BE2C (cell line): ENCODE results near the gene AKAP13.

ENCODE experiments used
- DNase-seq: peaks from one replicate; pipeline ENCODE4 v3.0.0-alpha.2; 2020
- H3K27me3 ChIP-seq: fragments of 250-450 bp; sonication (Bioruptor Pico); 2 replicates; pipeline ENCODE4 v1.5.1; 2020; ENCODE audit warnings: mild to moderate bottlenecking
- H3K36me3 ChIP-seq: fragments of 250-450 bp; sonication (Bioruptor Pico); 2 replicates; pipeline ENCODE4 v1.5.1; 2020; ENCODE audit warnings: mild to moderate bottlenecking
- H3K4me1 ChIP-seq: fragments of 250-450 bp; sonication (Bioruptor Pico); 2 replicates; pipeline ENCODE4 v1.5.1; 2020
- H3K4me3 ChIP-seq: 2 replicates; pipeline ENCODE4 v1.5.1; 2011; ENCODE audit warnings: low read depth, low read length
- H3K9me3 ChIP-seq: fragments of 250-450 bp; sonication (Bioruptor Pico); 2 replicates; pipeline ENCODE4 v1.5.1; 2020
- CTCF ChIP-seq: IDR thresholded peaks from 2 replicates; pipeline ENCODE4 v1.5.1; 2012; ENCODE audit warnings: mild to moderate bottlenecking, low read depth, low read length

AKAP13 gene

GRCh38 chr15:85588677-85589076, 208.3 kb downstream of the AKAP13 start:
- no peaks in the 10 kb centered on the region for H3K27me3 ChIP-seq
- no peak for TF ChIP-seq CTCF
- H3K4me3 ChIP-seq: no peak overlapping the region
- H3K36me3 ChIP-seq: no peaks in the 10 kb centered on the region; the same call in 1 of the 2 replicates
- DNase-seq: no peak
- H3K4me1 ChIP-seq: peaks cover 4% of the 10 kb centered on the region; the same call in 1 of the 2 replicates
- no peaks in the 10 kb centered on the region for H3K9me3 ChIP-seq

GRCh38 chr15:85589851-85590250, 209.4 kb downstream of the AKAP13 start:
- H3K9me3 ChIP-seq: no peaks in the 10 kb centered on the region
- DNase-seq: no peak
- H3K27me3 ChIP-seq: no peaks in the 10 kb centered on the region
- no peaks in the 10 kb centered on the region for H3K4me1 ChIP-seq
- TF ChIP-seq CTCF: no peak
- H3K4me3 ChIP-seq: no peak overlapping the region
- no peaks in the 10 kb centered on the region; the same call in 1 of the 2 replicates for H3K36me3 ChIP-seq

GRCh38 chr15:85591622-85592021, 211.2 kb downstream of the AKAP13 start:
- H3K4me1 ChIP-seq: no peaks in the 10 kb centered on the region

GRCh38 chr15:85592148-85592547, 211.7 kb downstream of the AKAP13 start:
- H3K9me3 ChIP-seq: no peaks in the 10 kb centered on the region
- TF ChIP-seq CTCF: peak; percentile 38
- H3K27me3 ChIP-seq: no peaks in the 10 kb centered on the region
- H3K4me1 ChIP-seq: no peaks in the 10 kb centered on the region
- peak; percentile 13 for DNase-seq
- H3K36me3 ChIP-seq: no peaks in the 10 kb centered on the region; the same call in 1 of the 2 replicates
- H3K4me3 ChIP-seq: no peak overlapping the region

More at GRCh38 chr15:85591622-85592021, 211.2 kb downstream of the AKAP13 start:
- H3K9me3 ChIP-seq: no peaks in the 10 kb centered on the region
- no peak for DNase-seq
- H3K36me3 ChIP-seq: no peaks in the 10 kb centered on the region; the same call in 1 of the 2 replicates
- no peak for TF ChIP-seq CTCF
- no peak overlapping the region for H3K4me3 ChIP-seq
- H3K27me3 ChIP-seq: no peaks in the 10 kb centered on the region

- no peak for TF ChIP-seq CTCF
- no peak for DNase-seq
- no peaks in the 10 kb centered on the region for H3K36me3 ChIP-seq
- no peak overlapping the region for H3K4me3 ChIP-seq
- no peaks in the 10 kb centered on the region for H3K27me3 ChIP-seq
- no peaks in the 10 kb centered on the region for H3K9me3 ChIP-seq
- peaks cover 4% of the 10 kb centered on the region; the same call in 1 of the 2 replicates for H3K4me1 ChIP-seq
These were observed 213.5 kb downstream of the AKAP13 start for GRCh38 chr15:85593809-85594445.

GRCh38 chr15:85595804-85596536, 215.6 kb downstream of the AKAP13 start:
- TF ChIP-seq CTCF: no peak
- no peaks in the 10 kb centered on the region for H3K36me3 ChIP-seq
- H3K4me3 ChIP-seq: no peak overlapping the region
- DNase-seq: no peak
- H3K4me1 ChIP-seq: peaks cover 8% of the 10 kb centered on the region; the same call in 1 of the 2 replicates
- H3K27me3 ChIP-seq: no peaks in the 10 kb centered on the region
- no peaks in the 10 kb centered on the region for H3K9me3 ChIP-seq
